Endothelial cell of umbilical vein (primary cell): ENCODE data around the gene CEACAM16. TPM values are rescaled to one million over a fixed set of nuclear protein-coding genes. Genes with fewer than 3 reads are reported as not detected.

ENCODE experiments used
- BruUV-seq: library from RNA; stranded (reverse); fragments of 400-500 nt; replicated peaks from 2 replicates; lab custom pipeline; 2021; lab: Mats Ljungman, UMichigan
- CTCF ChIA-PET: fragments of 300-600, 350-600 bp; sonication (Branson Sonifier 250); formaldehyde crosslinking; loops from one replicate; lab custom pipeline; 2021; ENCODE audit warnings: antibody characterized with exemption, inconsistent platforms; lab: Charles Lee
- POLR2A ChIA-PET: fragments of 300-600, 350-600 bp; sonication (Branson Sonifier 250); formaldehyde crosslinking; loops from one replicate; lab custom pipeline; 2021; ENCODE audit warnings: antibody characterized with exemption, inconsistent platforms; lab: Charles Lee
- DNase-seq: peaks from one replicate; pipeline ENCODE4 v3.0.0-alpha.2; 2011; ENCODE audit warnings: low read depth, low spot score
- FAIRE-seq: peaks from 2 replicates; lab custom pipeline; 2011; peaks lifted over from hg19 to GRCh38; lab: Jason Lieb, UNC
- H2AFZ ChIP-seq: 2 replicates; pipeline ENCODE4 v1.6.0; 2012; ENCODE audit warnings: low read depth, low read length, control low read depth, inconsistent platforms
- H3K27ac ChIP-seq: 2 replicates; pipeline ENCODE4 v1.5.1; 2011; ENCODE audit warnings: low read depth, mild to moderate bottlenecking, control low read depth, low read length, moderate library complexity; ENCODE audit not compliant: insufficient read depth
- H3K27me3 ChIP-seq, 2 experiments: 2 replicates each; pipeline versions ENCODE4 v1.6.0 to v1.6.1; 2011; ENCODE audit warnings: low read length in 2 of 2, mixed read lengths in 1 of 2; ENCODE audit not compliant: control insufficient read depth in 2 of 2, insufficient read depth in 2 of 2
- H3K36me3 ChIP-seq, 2 experiments: 2 replicates in 1 of 2; 3 replicates in 1 of 2; pipeline ENCODE4 v1.5.1; 2011; ENCODE audit warnings: low read length in 2 of 2, mild to moderate bottlenecking in 1 of 2, moderate library complexity in 1 of 2; ENCODE audit not compliant: control insufficient read depth in 2 of 2, insufficient read depth in 2 of 2; ENCODE audit errors: extremely low read depth in 1 of 2
- H3K4me1 ChIP-seq: 3 replicates; pipeline ENCODE4 v1.5.1; 2011; ENCODE audit warnings: mild to moderate bottlenecking, low read length; ENCODE audit not compliant: control insufficient read depth, insufficient read depth; ENCODE audit errors: extremely low read depth
- H3K4me2 ChIP-seq: 2 replicates; pipeline ENCODE4 v1.6.1; 2011; ENCODE audit warnings: low read length, control low read depth, mixed read lengths; ENCODE audit not compliant: insufficient read depth
- H3K4me3 ChIP-seq, 3 experiments: fragments of 200-600 bp in 1 of 3; sonication (generic), shearing (Covaris generic) in 1 of 3; replicated peaks in 1 of 3; 2 replicates each; pipeline ENCODE4 v1.5.1; 2011 to 2016; ENCODE audit warnings: control low read depth in 3 of 3, low read length in 3 of 3, mild to moderate bottlenecking in 2 of 3, inconsistent platforms in 1 of 3, low read depth in 1 of 3, moderate library complexity in 1 of 3; ENCODE audit not compliant: insufficient read depth in 1 of 3
- H3K79me2 ChIP-seq: 2 replicates; pipeline ENCODE4 v1.6.0; 2012; ENCODE audit warnings: low read length, inconsistent platforms; ENCODE audit not compliant: control insufficient read depth, insufficient read depth
- H3K9ac ChIP-seq: replicated peaks from 2 replicates; pipeline ENCODE3; 2011; ENCODE audit warnings: low read length, control low read depth; ENCODE audit not compliant: insufficient read depth; ENCODE audit errors: extremely low read depth
- H3K9me1 ChIP-seq: replicated peaks from 3 replicates; pipeline ENCODE4 v1.6.0; 2011; ENCODE audit warnings: mild to moderate bottlenecking, low read length; ENCODE audit not compliant: control insufficient read depth, insufficient read depth; ENCODE audit errors: extremely low read depth
- H3K9me3 ChIP-seq: replicated peaks from 2 replicates; pipeline ENCODE4 v1.5.1; 2012; ENCODE audit warnings: low read length, inconsistent platforms; ENCODE audit not compliant: control insufficient read depth, insufficient read depth
- H4K20me1 ChIP-seq: replicated peaks from 2 replicates; pipeline ENCODE3; 2011; ENCODE audit warnings: mild to moderate bottlenecking, low read length; ENCODE audit not compliant: control insufficient read depth, insufficient read depth; ENCODE audit errors: extremely low read depth
- EZH2 ChIP-seq: IDR thresholded peaks from 2 replicates; pipeline ENCODE4 v1.6.1; 2012; ENCODE audit warnings: borderline replicate concordance, low read depth, mild to moderate bottlenecking, moderate library complexity, low read length, inconsistent platforms; ENCODE audit not compliant: severe bottlenecking
- FOS ChIP-seq: IDR thresholded peaks from 2 replicates; pipeline ENCODE4 v1.6.1; 2011; ENCODE audit warnings: mild to moderate bottlenecking, low read length, moderate library complexity, borderline replicate concordance; ENCODE audit not compliant: insufficient read depth
- GATA2 ChIP-seq: IDR thresholded peaks from 2 replicates; pipeline ENCODE4 v1.7.0; 2011; ENCODE audit warnings: low read depth, mild to moderate bottlenecking, moderate library complexity, mixed read lengths, low read length; ENCODE audit not compliant: insufficient read length, insufficient read depth
- JUN ChIP-seq: IDR thresholded peaks from 2 replicates; pipeline ENCODE4 v1.6.1; 2011; ENCODE audit warnings: borderline replicate concordance, low read depth; ENCODE audit not compliant: insufficient read length, insufficient read depth
- MYC ChIP-seq: IDR thresholded peaks from one replicate; pipeline ENCODE4 v1.6.1; 2011; ENCODE audit warnings: mild to moderate bottlenecking, low read depth, low read length
- POLR2A ChIP-seq: IDR thresholded peaks from 2 replicates; pipeline ENCODE4 v1.6.1; 2012; ENCODE audit warnings: low read depth, mild to moderate bottlenecking, control low read depth, low read length
- POLR2AphosphoS5 ChIP-seq: IDR thresholded peaks from 2 replicates; pipeline ENCODE4 v1.6.1; 2012; ENCODE audit warnings: low read depth, mild to moderate bottlenecking, control low read depth, low read length, moderate library complexity; ENCODE audit not compliant: insufficient read depth
- dilution Hi-C: fragments of 300-500 bp; cut with MboI; formaldehyde crosslinking; loops from one replicate; pipeline ENCODE4 v1.15.0; 2019; ENCODE audit warnings: low sequenced_read_pairs; ENCODE audit not compliant: extremely low pct_ligation_motif_present
- intact Hi-C: fragments of 100-400 bp; cut with micrococcal nuclease; formaldehyde crosslinking; loops from one replicate; pipeline ENCODE4 v1.10.0; 2022
- polyA plus RNA-seq, 4 experiments: library from polyadenylated mRNA; depleted of rRNA in 3 of 4; stranded (reverse) in 3 of 4; unstranded in 1 of 4; fragments of >200 nt; gene quantifications; 2 replicates each; pipeline versions ENCODE4 v1.2.1 to v1.2.3, GENCODE V29; 2011 to 2012; ENCODE audit warnings: missing spikeins in 1 of 4
- total RNA-seq: library from RNA; stranded (reverse); gene quantifications from 2 replicates; pipeline ENCODE4 v1.2.3, GENCODE V29; 2021
- TF ChIP-seq, protein P1 (sequence below): IDR thresholded peaks from 2 replicates; pipeline ENCODE4 v1.6.1; 2011; ENCODE audit not compliant: insufficient read depth, insufficient read length
- TF ChIP-seq, protein P2 (sequence below), 2 donors: IDR thresholded peaks; 1 replicate in 1 of 2; 2 replicates in 1 of 2; pipeline ENCODE4 v1.5.1; 2011; ENCODE audit warnings: low read length in 2 of 2, mild to moderate bottlenecking in 2 of 2, moderate library complexity in 2 of 2, control low read depth in 1 of 2, inconsistent platforms in 1 of 2, low read depth in 1 of 2; ENCODE audit not compliant: insufficient read depth in 1 of 2; ENCODE audit errors: extremely low read depth in 1 of 2

The CEACAM16 gene
- total and polyA plus RNA-seq, 2 donors (not counting 3 experiments of a cell fraction or from before 2014, with no cell fraction given): not detected

DNA sequence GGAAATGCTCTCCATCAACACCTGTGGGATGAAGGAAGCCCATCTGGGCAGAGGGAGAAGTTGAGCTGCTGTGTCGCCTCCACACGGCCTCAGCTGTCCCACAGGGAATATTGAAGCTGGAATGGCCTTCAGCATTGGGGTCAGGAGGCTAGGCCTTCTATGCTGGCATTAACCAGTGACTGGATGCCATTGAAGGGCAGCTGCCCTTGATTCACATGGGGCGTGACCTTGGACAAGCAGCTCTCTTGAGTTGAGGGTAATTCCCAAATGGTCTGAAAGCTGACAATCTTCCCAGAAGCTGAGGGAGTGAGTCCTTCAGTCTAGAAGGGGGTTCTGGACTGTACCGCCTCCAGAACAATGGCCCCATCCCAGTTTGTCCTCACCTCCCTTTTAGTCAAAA lies 56.3 kb downstream of the CEACAM16 start:
- H4K20me1 ChIP-seq: no peaks in the 10 kb centered on the region
- FAIRE-seq (no peak), DNase-seq (no peak)
- no peak overlapping the region for H3K27ac ChIP-seq
- H3K79me2 ChIP-seq: peaks cover 13% of the 10 kb centered on the region
- H3K27me3 ChIP-seq: no peaks in the 10 kb centered on the region
- H3K9me1 ChIP-seq: no peaks in the 10 kb centered on the region
- dilution Hi-C loops: no loop called here
- no peak overlapping the region for H3K9ac ChIP-seq
- H3K9me3 ChIP-seq: no peaks in the 10 kb centered on the region
- intact Hi-C loops: loop anchor here (5.0 kb wide), 1 partner anchor 68 kb away; no protein-coding TSS in a partner anchor
- H3K4me3 ChIP-seq: no peak overlapping the region
- POLR2A ChIA-PET: no interaction called here
- BruUV-seq: no TSS peak
- TF ChIP-seq FOS (no peak), GATA2 (no peak), POLR2A (no peak), MYC (no peak), JUN (no peak), POLR2AphosphoS5 (no peak), EZH2 (no peak)
- TF ChIP-seq, protein P1, sequence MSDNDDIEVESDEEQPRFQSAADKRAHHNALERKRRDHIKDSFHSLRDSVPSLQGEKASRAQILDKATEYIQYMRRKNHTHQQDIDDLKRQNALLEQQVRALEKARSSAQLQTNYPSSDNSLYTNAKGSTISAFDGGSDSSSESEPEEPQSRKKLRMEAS: no peak
- TF ChIP-seq, protein P2, sequence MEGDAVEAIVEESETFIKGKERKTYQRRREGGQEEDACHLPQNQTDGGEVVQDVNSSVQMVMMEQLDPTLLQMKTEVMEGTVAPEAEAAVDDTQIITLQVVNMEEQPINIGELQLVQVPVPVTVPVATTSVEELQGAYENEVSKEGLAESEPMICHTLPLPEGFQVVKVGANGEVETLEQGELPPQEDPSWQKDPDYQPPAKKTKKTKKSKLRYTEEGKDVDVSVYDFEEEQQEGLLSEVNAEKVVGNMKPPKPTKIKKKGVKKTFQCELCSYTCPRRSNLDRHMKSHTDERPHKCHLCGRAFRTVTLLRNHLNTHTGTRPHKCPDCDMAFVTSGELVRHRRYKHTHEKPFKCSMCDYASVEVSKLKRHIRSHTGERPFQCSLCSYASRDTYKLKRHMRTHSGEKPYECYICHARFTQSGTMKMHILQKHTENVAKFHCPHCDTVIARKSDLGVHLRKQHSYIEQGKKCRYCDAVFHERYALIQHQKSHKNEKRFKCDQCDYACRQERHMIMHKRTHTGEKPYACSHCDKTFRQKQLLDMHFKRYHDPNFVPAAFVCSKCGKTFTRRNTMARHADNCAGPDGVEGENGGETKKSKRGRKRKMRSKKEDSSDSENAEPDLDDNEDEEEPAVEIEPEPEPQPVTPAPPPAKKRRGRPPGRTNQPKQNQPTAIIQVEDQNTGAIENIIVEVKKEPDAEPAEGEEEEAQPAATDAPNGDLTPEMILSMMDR (IDR thresholded peaks at IDR 0.05; ENCODE audit: extremely low read depth in 1 of 2, insufficient read depth in 1 of 2, low read depth in 1 of 2, low read length in 2 of 2): no peak
- H3K4me2 ChIP-seq: no peak overlapping the region
- peaks cover 37% of the 10 kb centered on the region for H3K4me1 ChIP-seq
- H2AFZ ChIP-seq: no peak overlapping the region
- CTCF ChIA-PET: interaction anchor here (4.4 to 4.9 kb wide), 2 partner anchors 16 to 31 kb away, joined by 44 to 71 read pairs; no protein-coding TSS in a partner anchor
- peaks cover 0 to 18% of the 10 kb centered on the region in 2 experiments for H3K36me3 ChIP-seq
